Loucy (cell line): ENCODE measurements around the gene SUSD5.
"Not testable (repeated sequence)": the region's sequence is repeated elsewhere in the genome, so short reads cannot be mapped to it uniquely, and the experiment has no call there.

Source experiments
- H2AFZ ChIP-seq: fragments of 200-600 bp; sonication (generic); 2 replicates; pipeline ENCODE4 v1.6.0; 2016; ENCODE audit warnings: antibody characterized with exemption, mild to moderate bottlenecking, low read length, moderate library complexity
- H3F3A ChIP-seq: fragments of 200-600 bp; 2 replicates; pipeline ENCODE4 v1.6.0; 2016; ENCODE audit warnings: antibody characterized with exemption, low read depth, mild to moderate bottlenecking
- H3K27me3 ChIP-seq: fragments of 200-600 bp; sonication (generic); 2 replicates; pipeline ENCODE4 v1.6.1; 2014; ENCODE audit warnings: low read length, mild to moderate bottlenecking; ENCODE audit not compliant: insufficient read depth, poor library complexity, severe bottlenecking
- H3K36me3 ChIP-seq: fragments of 200-600 bp; sonication (generic); 2 replicates; pipeline ENCODE4 v1.6.1; 2016; ENCODE audit warnings: low read length; ENCODE audit not compliant: insufficient read depth
- H3K4me1 ChIP-seq: fragments of 200-600 bp; sonication (generic); 2 replicates; pipeline ENCODE4 v1.5.1; 2014; ENCODE audit warnings: low read length, mild to moderate bottlenecking; ENCODE audit not compliant: insufficient read depth, poor library complexity, severe bottlenecking
- H3K4me2 ChIP-seq: fragments of 200-600 bp; sonication (generic); 2 replicates; pipeline ENCODE4 v1.6.0; 2014; ENCODE audit warnings: antibody characterized with exemption, low read length, low read depth, mild to moderate bottlenecking; ENCODE audit not compliant: poor library complexity, severe bottlenecking
- H3K4me3 ChIP-seq: fragments of 200-600 bp; sonication (generic); 2 replicates; pipeline ENCODE4 v1.5.1; 2014; ENCODE audit warnings: low read length, mild to moderate bottlenecking, mixed read lengths; ENCODE audit not compliant: poor library complexity, severe bottlenecking
- H3K79me2 ChIP-seq: fragments of 200-600 bp; sonication (generic); 2 replicates; pipeline ENCODE4 v1.6.1; 2014; ENCODE audit warnings: low read length; ENCODE audit not compliant: insufficient read depth
- H3K9ac ChIP-seq: fragments of 200-600 bp; sonication (generic); 2 replicates; pipeline ENCODE4 v1.6.0; 2014; ENCODE audit warnings: mild to moderate bottlenecking, low read depth, low read length, moderate library complexity; ENCODE audit not compliant: poor library complexity, severe bottlenecking
- H3K9me2 ChIP-seq: fragments of 200-600 bp; sonication (generic); replicated peaks from 2 replicates; pipeline ENCODE4 v1.6.1; 2016; ENCODE audit warnings: low read depth, low read length, mixed read lengths
- H3K9me3 ChIP-seq: fragments of 200-600 bp; sonication (generic); 2 replicates; pipeline ENCODE4 v1.6.1; 2014; ENCODE audit warnings: mild to moderate bottlenecking, antibody characterized with exemption, low read length, low read depth; ENCODE audit not compliant: insufficient read depth
- H4K20me1 ChIP-seq: fragments of 200-600 bp; sonication (generic); 2 replicates; pipeline ENCODE4 v1.6.0; 2014; ENCODE audit warnings: antibody characterized with exemption, low read length, mild to moderate bottlenecking; ENCODE audit not compliant: insufficient read depth, poor library complexity, severe bottlenecking
- CTCF ChIP-seq: fragments of 200-600 bp; sonication (generic); conservative IDR thresholded peaks from 2 replicates; pipeline ENCODE4 v1.5.1; 2014; ENCODE audit warnings: mild to moderate bottlenecking, antibody characterized with exemption, low read length
- EZH2phosphoT487 ChIP-seq: fragments of 200-600 bp; IDR thresholded peaks from 2 replicates; pipeline ENCODE4 v1.6.1; 2018; ENCODE audit warnings: antibody characterized with exemption, mild to moderate bottlenecking, moderate library complexity, borderline replicate concordance

The SUSD5 gene

GRCh38 chr3:33114622-33115023 is 104.0 kb downstream of the SUSD5 start:
- Histone ChIP-seq H3K36me3 (no peaks in the 10 kb centered on the region), H3F3A (peaks cover 4% of the 10 kb centered on the region), H2AFZ (no peak overlapping the region), H3K79me2 (peaks cover 29% of the 10 kb centered on the region; the same call in 1 of the 2 replicates), H3K9me2 (no peaks in the 10 kb centered on the region), H3K9ac (peak overlapping the region; percentile 84), H3K9me3 (no peaks in the 10 kb centered on the region), H3K27me3 (no peaks in the 10 kb centered on the region), H3K4me3 (peak overlapping the region; percentile 87), H4K20me1 (peaks cover 13% of the 10 kb centered on the region), H3K4me1 (peaks cover 52% of the 10 kb centered on the region), H3K4me2 (peak overlapping the region; percentile 88)
- TF ChIP-seq CTCF = no peak
- no peak for TF ChIP-seq EZH2phosphoT487

GRCh38 chr3:33113772-33114621 is 104.6 kb downstream of the SUSD5 start, which contains the start of gene CRTAP:
Gene CRTAP, plus strand, starts transcription at chr3:33114014. Its CDS starts 64 bp downstream, at chr3:33114078.
- peak within 1 kb of the TSS; percentile 91 for H2AFZ ChIP-seq

GRCh38 chr3:33111581-33111980 is 107.0 kb downstream of the SUSD5 start:
- no peak for TF ChIP-seq EZH2phosphoT487
- no peak for TF ChIP-seq CTCF
- H3K9ac ChIP-seq = no peak overlapping the region
- H4K20me1 ChIP-seq = peaks cover 13% of the 10 kb centered on the region
- no peaks in the 10 kb centered on the region for H3K9me2 ChIP-seq
- no peaks in the 10 kb centered on the region for H3K27me3 ChIP-seq
- H3K9me3 ChIP-seq = no peaks in the 10 kb centered on the region
- peaks cover 19% of the 10 kb centered on the region; the same call in 1 of the 2 replicates for H3K79me2 ChIP-seq
- H3K36me3 ChIP-seq = no peaks in the 10 kb centered on the region
- peaks cover 27% of the 10 kb centered on the region for H3K4me1 ChIP-seq
- no peak overlapping the region for H3K4me3 ChIP-seq
- no peak overlapping the region for H3K4me2 ChIP-seq
- peaks cover 4% of the 10 kb centered on the region for H3F3A ChIP-seq
- H2AFZ ChIP-seq = no peak overlapping the region

More at GRCh38 chr3:33113772-33114621, 104.6 kb downstream of the SUSD5 start, which contains the start of gene CRTAP:
- peaks cover 13% of the 10 kb centered on the region for H4K20me1 ChIP-seq
- H3K9me2 ChIP-seq = no peaks in the 10 kb centered on the region
- H3K9me3 ChIP-seq = no peaks in the 10 kb centered on the region
- peaks cover 48% of the 10 kb centered on the region for H3K4me1 ChIP-seq
- H3K4me3 ChIP-seq = peak within 1 kb of the TSS; percentile 87
- peak within 1 kb of the TSS; percentile 88 for H3K4me2 ChIP-seq
- H3K27me3 ChIP-seq = no peaks in the 10 kb centered on the region
- H3K79me2 ChIP-seq = peaks cover 27% of the 10 kb centered on the region; the same call in 1 of the 2 replicates
- no peak for TF ChIP-seq CTCF
- TF ChIP-seq EZH2phosphoT487 = no peak
- H3K9ac ChIP-seq = peak within 1 kb of the TSS; percentile 84
- peaks cover 4% of the 10 kb centered on the region for H3F3A ChIP-seq
- H3K36me3 ChIP-seq = no peaks in the 10 kb centered on the region

GRCh38 chr3:33106854-33107253 is 111.8 kb downstream of the SUSD5 start:
- not testable (repeated sequence) for H3K36me3 ChIP-seq, H3K9me3 ChIP-seq, H3K27me3 ChIP-seq, H3K4me3 ChIP-seq, H3K79me2 ChIP-seq, H3K4me1 ChIP-seq, H2AFZ ChIP-seq, H3K9me2 ChIP-seq, H3K4me2 ChIP-seq, H3F3A ChIP-seq, H4K20me1 ChIP-seq, H3K9ac ChIP-seq
